IMR-90 (cell line): ENCODE measurements around the gene SYDE2. TPM values are rescaled to one million over a fixed set of nuclear protein-coding genes. Genes with fewer than 3 reads are reported as not detected.

Source experiments
- ATAC-seq: fragments of 200-7000 bp; cut with Tn5 transposase; 2 replicates; pipeline ENCODE4 v1.9.1; 2020; ENCODE audit warnings: low read depth, mild to moderate bottlenecking, moderate library complexity
- BruUV-seq: library from RNA; stranded (reverse); fragments of 400-500 nt; replicated peaks from 2 replicates; lab custom pipeline; 2021; lab: Mats Ljungman, UMichigan
- CTCF ChIA-PET: fragments of 300-600 bp; formaldehyde crosslinking; extraction: SDS; loops from one replicate; lab custom pipeline; 2021; ENCODE audit warnings: antibody characterized with exemption; lab: Yijun Ruan, JAX
- POLR2A ChIA-PET: fragments of 300-600 bp; sonication (Branson Sonifier 250); formaldehyde crosslinking; loops from one replicate; lab custom pipeline; 2022; ENCODE audit warnings: antibody characterized with exemption; ENCODE audit not compliant: unreplicated experiment; lab: Charles Lee
- DNase-seq: peaks from one replicate; pipeline ENCODE4 v3.0.0; 2013
- H2AFZ ChIP-seq: replicated peaks from 2 replicates; pipeline ENCODE3; 2013; ENCODE audit warnings: low read length, mild to moderate bottlenecking; ENCODE audit not compliant: poor library complexity
- H2AK5ac ChIP-seq: 2 replicates; pipeline ENCODE4 v1.6.1; 2013; ENCODE audit warnings: low read depth, low read length, inconsistent platforms
- H2AK9ac ChIP-seq: replicated peaks from 2 replicates; pipeline ENCODE3; 2013; ENCODE audit warnings: mild to moderate bottlenecking, low read depth, low read length, moderate library complexity; ENCODE audit not compliant: poor library complexity
- H2BK120ac ChIP-seq: 2 replicates; pipeline ENCODE4 v1.6.1; 2013; ENCODE audit warnings: low read depth, low read length, inconsistent platforms
- H2BK15ac ChIP-seq: 3 replicates; pipeline ENCODE4 v1.6.1; 2013; ENCODE audit warnings: low read depth, low read length, inconsistent platforms
- H2BK20ac ChIP-seq: 2 replicates; pipeline ENCODE4 v1.6.1; 2013; ENCODE audit warnings: low read depth, mild to moderate bottlenecking, inconsistent platforms, low read length, moderate library complexity
- H2BK5ac ChIP-seq: 2 replicates; pipeline ENCODE4 v1.6.1; 2013; ENCODE audit warnings: mild to moderate bottlenecking, low read depth, low read length, inconsistent platforms; ENCODE audit not compliant: poor library complexity, severe bottlenecking
- H3K14ac ChIP-seq: replicated peaks from 2 replicates; pipeline ENCODE4 v1.6.1; 2013; ENCODE audit warnings: low read depth, low read length, inconsistent platforms
- H3K18ac ChIP-seq: 2 replicates; pipeline ENCODE4 v1.6.1; 2013; ENCODE audit warnings: low read depth, low read length, control low read depth
- H3K23ac ChIP-seq: 2 replicates; pipeline ENCODE4 v1.6.1; 2013; ENCODE audit warnings: low read depth, low read length, inconsistent platforms
- H3K27ac ChIP-seq: 2 replicates; pipeline ENCODE4 v1.5.1; 2013; ENCODE audit warnings: mild to moderate bottlenecking, control low read depth, low read length; ENCODE audit not compliant: insufficient read depth
- H3K27me3 ChIP-seq: 2 replicates; pipeline ENCODE4 v1.6.1; 2013; ENCODE audit warnings: low read length; ENCODE audit not compliant: control insufficient read depth, insufficient read depth
- H3K36me3 ChIP-seq: 2 replicates; pipeline ENCODE4 v1.6.1; 2013; ENCODE audit warnings: low read length, mixed read lengths; ENCODE audit not compliant: control insufficient read depth, insufficient read depth
- H3K4ac ChIP-seq: 2 replicates; pipeline ENCODE4 v1.6.1; 2013; ENCODE audit warnings: low read depth, low read length, inconsistent platforms
- H3K4me1 ChIP-seq: 2 replicates; pipeline ENCODE4 v1.6.1; 2013; ENCODE audit warnings: low read length, mixed read lengths; ENCODE audit not compliant: control insufficient read depth, insufficient read depth
- H3K4me2 ChIP-seq: 2 replicates; pipeline ENCODE4 v1.6.1; 2013; ENCODE audit warnings: low read depth, mild to moderate bottlenecking, control low read depth, low read length, moderate library complexity
- H3K4me3 ChIP-seq: 2 replicates; pipeline ENCODE4 v1.5.1; 2013; ENCODE audit warnings: low read depth, mild to moderate bottlenecking, control low read depth, low read length, moderate library complexity; ENCODE audit not compliant: insufficient read depth
- H3K56ac ChIP-seq: 2 replicates; pipeline ENCODE4 v1.6.1; 2013; ENCODE audit warnings: low read length, inconsistent platforms; ENCODE audit not compliant: insufficient read depth; ENCODE audit errors: extremely low read depth
- H3K79me1 ChIP-seq, 2 experiments: 2 replicates each; pipeline ENCODE4 v1.6.1; 2013; ENCODE audit warnings: low read length in 2 of 2, inconsistent platforms in 1 of 2, low read depth in 1 of 2
- H3K9ac ChIP-seq: 2 replicates; pipeline ENCODE4 v1.6.1; 2013; ENCODE audit warnings: low read depth, low read length, control low read depth
- H3K9me1 ChIP-seq: 2 replicates; pipeline ENCODE4 v1.6.1; 2013; ENCODE audit warnings: low read length, inconsistent platforms; ENCODE audit not compliant: insufficient read depth
- H3K9me3 ChIP-seq: 2 replicates; pipeline ENCODE4 v1.6.1; 2013; ENCODE audit warnings: low read length; ENCODE audit not compliant: control insufficient read depth, insufficient read depth
- H4K20me1 ChIP-seq: 2 replicates; pipeline ENCODE4 v1.6.1; 2013; ENCODE audit warnings: low read length, inconsistent platforms; ENCODE audit not compliant: insufficient read depth
- H4K5ac ChIP-seq: 2 replicates; pipeline ENCODE4 v1.6.1; 2013; ENCODE audit warnings: mild to moderate bottlenecking, low read depth, low read length, control low read depth
- H4K8ac ChIP-seq, 2 experiments: 2 replicates each; pipeline ENCODE4 v1.6.1; 2013; ENCODE audit warnings: low read depth in 2 of 2, low read length in 2 of 2, control low read depth in 1 of 2, inconsistent platforms in 1 of 2
- H4K91ac ChIP-seq: 2 replicates; pipeline ENCODE4 v1.6.1; 2013; ENCODE audit warnings: low read depth, low read length, inconsistent platforms; ENCODE audit not compliant: insufficient read depth
- CEBPB ChIP-seq: IDR thresholded peaks from 2 replicates; pipeline ENCODE4 v1.6.1; 2012; ENCODE audit warnings: low read depth, low read length, improper control_type of control experiment
- CHD1 ChIP-seq: IDR thresholded peaks from 2 replicates; pipeline ENCODE4 v1.6.1; 2012; ENCODE audit warnings: low read depth, low read length, improper control_type of control experiment
- MAZ ChIP-seq: IDR thresholded peaks from 2 replicates; pipeline ENCODE4 v1.6.1; 2012; ENCODE audit warnings: low read depth, mild to moderate bottlenecking, low read length, improper control_type of control experiment, moderate library complexity, borderline replicate concordance
- POLR2A ChIP-seq: IDR thresholded peaks from 2 replicates; pipeline ENCODE4 v1.6.1; 2012; ENCODE audit warnings: mild to moderate bottlenecking, low read depth, low read length
- RAD21 ChIP-seq: IDR thresholded peaks from 2 replicates; pipeline ENCODE4 v1.6.1; 2012; ENCODE audit warnings: low read length, improper control_type of control experiment
- RCOR1 ChIP-seq: IDR thresholded peaks from 2 replicates; pipeline ENCODE4 v1.6.1; 2012; ENCODE audit warnings: mild to moderate bottlenecking, low read length, improper control_type of control experiment; ENCODE audit not compliant: insufficient replicate concordance
- RFX5 ChIP-seq: IDR thresholded peaks from 2 replicates; pipeline ENCODE4 v1.8.0; 2012; ENCODE audit warnings: low read depth, mild to moderate bottlenecking, low read length, moderate library complexity
- SMC3 ChIP-seq: fragments of 150-350 bp; IDR thresholded peaks from 2 replicates; pipeline ENCODE4 v1.6.1; 2016; ENCODE audit warnings: low read depth, mild to moderate bottlenecking, antibody characterized with exemption, low read length, moderate library complexity
- WGBS, 2 experiments: methylation state at CpG; one replicate each; pipeline versions ENCODE4 v1.1.5 to v1.1.7; 2013; ENCODE audit warnings: missing lambda C conversion rate in 2 of 2; ENCODE audit not compliant: insufficient read length in 1 of 2; ENCODE audit errors: extremely low coverage in 2 of 2; 5-methylcytosine and 5-hydroxymethylcytosine counted together
- dilution Hi-C: fragments of 300-500 bp; cut with HindIII; formaldehyde crosslinking; loops from one replicate; pipeline ENCODE4 v1.14.3; 2018; ENCODE audit warnings: low sequenced_read_pairs; ENCODE audit not compliant: unreplicated experiment
- in situ Hi-C: fragments of 300-500 bp; cut with MboI; formaldehyde crosslinking; loops from 3 replicates; pipeline ENCODE4 v1.14.3; 2019; ENCODE audit warnings: low sequenced_read_pairs, inconsistent platforms, mixed read lengths
- intact Hi-C: fragments of 100-400 bp; cut with micrococcal nuclease; formaldehyde crosslinking; loops from 2 replicates; pipeline ENCODE4 v1.10.0; 2022
- polyA plus RNA-seq, 3 experiments: library from polyadenylated mRNA; depleted of rRNA; stranded (reverse); fragments of >200 nt; gene quantifications; 2 replicates each; pipeline ENCODE4 v1.2.3, GENCODE V29; 2012; ENCODE audit warnings: low replicate concordance in 1 of 3
- total RNA-seq: library from RNA; depleted of rRNA; stranded (reverse); fragments of >200 nt; gene quantifications from 2 replicates; pipeline ENCODE4 v1.2.3, GENCODE V29; 2012
- TF ChIP-seq, protein P1 (sequence below): fragments of 150-350 bp; IDR thresholded peaks from 2 replicates; pipeline ENCODE4 v1.6.1; 2017; ENCODE audit warnings: mild to moderate bottlenecking, antibody characterized with exemption, low read length, low read depth
- TF ChIP-seq, protein P2 (sequence below): fragments of 150-350 bp; IDR thresholded peaks from 2 replicates; pipeline ENCODE4 v1.6.1; 2016; ENCODE audit warnings: low read depth, mild to moderate bottlenecking, low read length, moderate library complexity, borderline replicate concordance

SYDE2 gene
- total and polyA plus RNA-seq, 2 of the 4 experiments (the other 2 are of a cell fraction), result 1.8 to 10.0 TPM

DNA sequence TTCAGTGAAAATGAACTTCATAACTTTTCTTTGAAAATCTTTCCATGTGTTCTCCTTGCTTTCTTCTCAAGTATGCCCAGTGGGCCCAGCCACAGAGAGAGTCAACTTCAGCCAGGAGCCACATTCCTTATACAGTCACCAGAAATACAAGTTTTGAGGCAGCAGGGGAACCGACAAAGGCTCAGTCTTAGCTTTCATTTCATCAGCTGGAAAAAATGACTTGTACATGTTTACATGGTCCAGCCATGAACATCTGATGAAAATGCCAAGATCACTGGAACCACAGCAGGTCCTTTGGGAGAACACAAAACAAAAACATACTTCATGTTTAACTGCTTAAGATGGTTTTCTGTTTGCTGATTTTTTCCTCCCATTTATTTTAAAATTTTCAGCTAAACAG lies 72.5 kb downstream of the SYDE2 start:
- peak; percentile 67 for DNase-seq
- Histone ChIP-seq H2BK20ac (peak overlapping the region; percentile 73; the same call in 1 of the 2 replicates), H4K20me1 (no peaks in the 10 kb centered on the region), H3K18ac (peak overlapping the region; percentile 73; the same call in 1 of the 2 replicates), H3K4me2 (peak overlapping the region; percentile 82), H2AK9ac (peak overlapping the region; percentile 22), H3K14ac (peak overlapping the region; percentile 65), H2BK5ac (peak overlapping the region; percentile 89), H4K5ac (peak overlapping the region; percentile 55; the same call in 1 of the 2 replicates), H3K4me1 (peaks cover 4% of the 10 kb centered on the region), H3K4ac (peak overlapping the region; percentile 48; the same call in 1 of the 2 replicates), H4K91ac (peak overlapping the region; percentile 14), H3K36me3 (no peaks in the 10 kb centered on the region), H3K9me3 (no peaks in the 10 kb centered on the region), H3K79me1 (no peaks in the 10 kb centered on the region), H3K4me3 (peak overlapping the region; percentile 18; the same call in 1 of the 2 replicates), H3K27ac (peak overlapping the region; percentile 45; the same call in 1 of the 2 replicates), H3K9me1 (peaks cover 2% of the 10 kb centered on the region; the same call in 1 of the 2 replicates), H3K27me3 (no peaks in the 10 kb centered on the region), H3K56ac (peak overlapping the region; percentile 33), H2AFZ (peak overlapping the region; percentile 53), H2BK120ac (peak overlapping the region; percentile 75), H2AK5ac (peak overlapping the region; percentile 11; the same call in 1 of the 2 replicates), H2BK15ac (peak overlapping the region; percentile 53; the same call in 1 of the 3 replicates), H4K8ac (peak overlapping the region; percentile 17 to 82; a peak in 3 of 4 replicates), H3K23ac (peak overlapping the region; percentile 54), H3K9ac (peak overlapping the region; percentile 31)
- dilution Hi-C loops (no loop called here), intact Hi-C loops (loop anchor here (1.0 kb wide), 1 partner anchor 10 kb away; no protein-coding TSS in a partner anchor), in situ Hi-C loops (no loop called here)
- no CpG with 5 or more reads among the region's 1 CpG for WGBS, 2 experiments
- ChIA-PET POLR2A (no interaction called here), CTCF (interaction anchor here (0.7 kb wide), 1 partner anchor 212 kb away, joined by 3 read pairs; no protein-coding TSS in a partner anchor)
- ATAC-seq, result peak; percentile 93
- BruUV-seq, result no TSS peak
- no peak for TF ChIP-seq RCOR1
- no peak for TF ChIP-seq CHD1
- TF ChIP-seq MAZ, result no peak
- TF ChIP-seq, protein P1, sequence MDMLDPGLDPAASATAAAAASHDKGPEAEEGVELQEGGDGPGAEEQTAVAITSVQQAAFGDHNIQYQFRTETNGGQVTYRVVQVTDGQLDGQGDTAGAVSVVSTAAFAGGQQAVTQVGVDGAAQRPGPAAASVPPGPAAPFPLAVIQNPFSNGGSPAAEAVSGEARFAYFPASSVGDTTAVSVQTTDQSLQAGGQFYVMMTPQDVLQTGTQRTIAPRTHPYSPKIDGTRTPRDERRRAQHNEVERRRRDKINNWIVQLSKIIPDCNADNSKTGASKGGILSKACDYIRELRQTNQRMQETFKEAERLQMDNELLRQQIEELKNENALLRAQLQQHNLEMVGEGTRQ, result no peak
- TF ChIP-seq RFX5, result no peak
- TF ChIP-seq POLR2A, result no peak
- no peak for TF ChIP-seq SMC3
- TF ChIP-seq RAD21, result no peak
- TF ChIP-seq, protein P2, sequence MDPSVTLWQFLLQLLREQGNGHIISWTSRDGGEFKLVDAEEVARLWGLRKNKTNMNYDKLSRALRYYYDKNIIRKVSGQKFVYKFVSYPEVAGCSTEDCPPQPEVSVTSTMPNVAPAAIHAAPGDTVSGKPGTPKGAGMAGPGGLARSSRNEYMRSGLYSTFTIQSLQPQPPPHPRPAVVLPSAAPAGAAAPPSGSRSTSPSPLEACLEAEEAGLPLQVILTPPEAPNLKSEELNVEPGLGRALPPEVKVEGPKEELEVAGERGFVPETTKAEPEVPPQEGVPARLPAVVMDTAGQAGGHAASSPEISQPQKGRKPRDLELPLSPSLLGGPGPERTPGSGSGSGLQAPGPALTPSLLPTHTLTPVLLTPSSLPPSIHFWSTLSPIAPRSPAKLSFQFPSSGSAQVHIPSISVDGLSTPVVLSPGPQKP, result no peak
- TF ChIP-seq CEBPB, result no peak
